Measurements from ENCODE around the gene PHOSPHO1. TPM values are rescaled to one million over a fixed set of nuclear protein-coding genes. Genes with fewer than 3 reads are reported as not detected.

PHOSPHO1 gene
- total RNA-seq, 2 experiments from 2014 or later, result not detected

GRCh38 chr17:49252148-49252695 lies 21.6 kb upstream of the PHOSPHO1 start:
- Mint-ChIP-seq H3K9me3 (no peaks in the 10 kb centered on the region), H3K27ac (no peak overlapping the region), H3K4me3 (no peak overlapping the region), H3K4me1 (ENCODE audit: low read depth) (no peaks in the 10 kb centered on the region), H3K36me3 (ENCODE audit: low read depth) (no peaks in the 10 kb centered on the region), H3K27me3 (no peaks in the 10 kb centered on the region)
- ChIA-PET POLR2A (no interaction called here), CTCF (no interaction called here)
- DNase-seq (no peak), ATAC-seq (no peak)
- intact Hi-C loops (cut with micrococcal nuclease), result no loop called here
- no peak for TF ChIP-seq CTCF (IDR thresholded peaks at IDR 0.05)

- ATAC-seq (no peak), DNase-seq (no peak)
- no peaks in the 10 kb centered on the region for H3K9me3 Mint-ChIP-seq
- no peaks in the 10 kb centered on the region for H3K36me3 Mint-ChIP-seq (ENCODE audit: low read depth)
- H3K27ac Mint-ChIP-seq, result no peak overlapping the region
- H3K27me3 Mint-ChIP-seq, result peaks cover 2% of the 10 kb centered on the region
- POLR2A ChIA-PET, result no interaction called here
- CTCF ChIA-PET, result no interaction called here
- no peak for TF ChIP-seq CTCF (IDR thresholded peaks at IDR 0.05)
- intact Hi-C loops (cut with micrococcal nuclease), result no loop called here
- H3K4me1 Mint-ChIP-seq (ENCODE audit: low read depth), result no peaks in the 10 kb centered on the region
- no peak overlapping the region for H3K4me3 Mint-ChIP-seq
These were observed 19.4 kb upstream of the PHOSPHO1 start for GRCh38 chr17:49249890-49250522.

GRCh38 chr17:49249292-49249794 lies 18.8 kb upstream of the PHOSPHO1 start:
- POLR2A ChIA-PET, result interaction anchor here (1.7 kb wide), 1 partner anchor 22 kb away, joined by 3 read pairs; no protein-coding TSS in a partner anchor

GRCh38 chr17:49247944-49248343 lies 17.4 kb upstream of the PHOSPHO1 start:
- no peak for DNase-seq
- H3K4me3 Mint-ChIP-seq, result no peak overlapping the region
- intact Hi-C loops (cut with micrococcal nuclease), result no loop called here
- no peaks in the 10 kb centered on the region for H3K4me1 Mint-ChIP-seq (ENCODE audit: low read depth)
- TF ChIP-seq CTCF (IDR thresholded peaks at IDR 0.05), result no peak
- peaks cover 3% of the 10 kb centered on the region for H3K27me3 Mint-ChIP-seq
- no peak overlapping the region for H3K27ac Mint-ChIP-seq
- ChIA-PET POLR2A (interaction anchor here (1.7 kb wide), 1 partner anchor 20 kb away, joined by 3 read pairs; no protein-coding TSS in a partner anchor), CTCF (interaction anchor here (1.1 to 1.2 kb wide), 2 partner anchors 21 to 43 kb away, joined by 3 read pairs; no protein-coding TSS in a partner anchor)
- ATAC-seq, result no peak
- no peaks in the 10 kb centered on the region for H3K9me3 Mint-ChIP-seq
- no peaks in the 10 kb centered on the region for H3K36me3 Mint-ChIP-seq (ENCODE audit: low read depth)

More at GRCh38 chr17:49249292-49249794, 18.8 kb upstream of the PHOSPHO1 start:
- no peak for TF ChIP-seq CTCF (IDR thresholded peaks at IDR 0.05)
- intact Hi-C loops (cut with micrococcal nuclease), result no loop called here
- Mint-ChIP-seq H3K9me3 (no peaks in the 10 kb centered on the region), H3K27me3 (peaks cover 3% of the 10 kb centered on the region), H3K36me3 (ENCODE audit: low read depth) (no peaks in the 10 kb centered on the region), H3K27ac (no peak overlapping the region), H3K4me3 (no peak overlapping the region), H3K4me1 (ENCODE audit: low read depth) (no peaks in the 10 kb centered on the region)
- CTCF ChIA-PET, result interaction anchor here (1.2 kb wide), 1 partner anchor 42 kb away, joined by 3 read pairs; no protein-coding TSS in a partner anchor
- ATAC-seq, result no peak
- no peak for DNase-seq

- DNase-seq, result no peak
- intact Hi-C loops (cut with micrococcal nuclease), result no loop called here
- TF ChIP-seq CTCF (IDR thresholded peaks at IDR 0.05), result no peak
- CTCF ChIA-PET, result no interaction called here
- Mint-ChIP-seq H3K27ac (no peak overlapping the region), H3K4me3 (no peak overlapping the region), H3K27me3 (peaks cover 3% of the 10 kb centered on the region), H3K9me3 (no peaks in the 10 kb centered on the region), H3K4me1 (ENCODE audit: low read depth) (no peaks in the 10 kb centered on the region), H3K36me3 (ENCODE audit: low read depth) (no peaks in the 10 kb centered on the region)
- no peak for ATAC-seq
- POLR2A ChIA-PET, result no interaction called here
These were observed 14.3 kb upstream of the PHOSPHO1 start for GRCh38 chr17:49244839-49245238.
